IPS-NIHi11 (cell line): ENCODE measurements around the gene LACTB.

Experiments
- DNase-seq: peaks from one replicate; pipeline ENCODE4 v3.0.0; 2012; ENCODE audit warnings: mixed read lengths, low spot score

LACTB gene

GRCh38 chr15:63124506-63124905 is 2.8 kb downstream of the LACTB start:
- DNase-seq: no peak

- no peak for DNase-seq
These were observed 5.1 kb downstream of the LACTB start for GRCh38 chr15:63126726-63127125.

GRCh38 chr15:63133786-63134185 is 12.1 kb downstream of the LACTB start:
- no peak for DNase-seq

- DNase-seq: no peak
These were observed 12.8 kb downstream of the LACTB start for GRCh38 chr15:63134245-63134985.

- no peak for DNase-seq
These were observed 13.6 kb downstream of the LACTB start for GRCh38 chr15:63135281-63135680.

GRCh38 chr15:63135804-63136203 is 14.1 kb downstream of the LACTB start:
- no peak for DNase-seq

GRCh38 chr15:63136742-63137141 is 15.1 kb downstream of the LACTB start:
- no peak for DNase-seq

GRCh38 chr15:63140936-63141335 is 19.3 kb downstream of the LACTB start:
- no peak for DNase-seq

GRCh38 chr15:63145426-63145825 is 23.8 kb downstream of the LACTB start:
- DNase-seq: no peak

- DNase-seq: no peak
These were observed 25.0 kb downstream of the LACTB start for GRCh38 chr15:63146684-63147083.

GRCh38 chr15:63151665-63152064 is 30.0 kb downstream of the LACTB start:
- DNase-seq: no peak

- DNase-seq: no peak
These were observed 33.8 kb downstream of the LACTB start for GRCh38 chr15:63155486-63155885.

- DNase-seq: no peak
These were observed 34.5 kb downstream of the LACTB start for GRCh38 chr15:63156086-63156710.

- DNase-seq: peak; percentile 29
These were observed 35.1 kb downstream of the LACTB start for GRCh38 chr15:63156755-63157117.

GRCh38 chr15:63157118-63157843 is 35.6 kb downstream of the LACTB start, which contains the start of gene RPS27L:
TSS of gene RPS27L (minus strand) at chr15:63157477. CDS start at chr15:63157405, 72 bp downstream.
- DNase-seq: peak; percentile 92

GRCh38 chr15:63157891-63158431 is 36.3 kb downstream of the LACTB start:
- peak; percentile 50 for DNase-seq

- no peak for DNase-seq
These were observed 39.0 kb downstream of the LACTB start for GRCh38 chr15:63160638-63161037.

GRCh38 chr15:63163217-63163616 is 41.6 kb downstream of the LACTB start:
- no peak for DNase-seq

- no peak for DNase-seq
These were observed 43.7 kb downstream of the LACTB start for GRCh38 chr15:63165166-63165859.

GRCh38 chr15:63166219-63166618 is 44.6 kb downstream of the LACTB start:
- no peak for DNase-seq

- DNase-seq: no peak
These were observed 48.1 kb downstream of the LACTB start for GRCh38 chr15:63169788-63170187.

- no peak for DNase-seq
These were observed 50.7 kb downstream of the LACTB start for GRCh38 chr15:63172376-63172775.
